ENCODE data around the gene TCEANC2.

GRCh38 chr1:54064299-54064698 is 10.9 kb downstream of the TCEANC2 start:
- TF ChIP-seq POLR2A (IDR thresholded peaks at IDR 0.05; ENCODE audit: extremely low read depth, insufficient read length): no peak
- no peak for TF ChIP-seq CTCF (IDR thresholded peaks at IDR 0.05; ENCODE audit: low read depth, low read length)
- no peak for TF ChIP-seq MAX (IDR thresholded peaks at IDR 0.05; ENCODE audit: low read depth, low read length)
